Measurements from ENCODE around the gene RPUSD1. TPM values are rescaled to one million over a fixed set of nuclear protein-coding genes. Genes with fewer than 3 reads are reported as not detected.

The RPUSD1 gene
- total RNA-seq, 3 donors from 2014 or later = 19.8 to 20.0 (median 19.8) TPM

DNA sequence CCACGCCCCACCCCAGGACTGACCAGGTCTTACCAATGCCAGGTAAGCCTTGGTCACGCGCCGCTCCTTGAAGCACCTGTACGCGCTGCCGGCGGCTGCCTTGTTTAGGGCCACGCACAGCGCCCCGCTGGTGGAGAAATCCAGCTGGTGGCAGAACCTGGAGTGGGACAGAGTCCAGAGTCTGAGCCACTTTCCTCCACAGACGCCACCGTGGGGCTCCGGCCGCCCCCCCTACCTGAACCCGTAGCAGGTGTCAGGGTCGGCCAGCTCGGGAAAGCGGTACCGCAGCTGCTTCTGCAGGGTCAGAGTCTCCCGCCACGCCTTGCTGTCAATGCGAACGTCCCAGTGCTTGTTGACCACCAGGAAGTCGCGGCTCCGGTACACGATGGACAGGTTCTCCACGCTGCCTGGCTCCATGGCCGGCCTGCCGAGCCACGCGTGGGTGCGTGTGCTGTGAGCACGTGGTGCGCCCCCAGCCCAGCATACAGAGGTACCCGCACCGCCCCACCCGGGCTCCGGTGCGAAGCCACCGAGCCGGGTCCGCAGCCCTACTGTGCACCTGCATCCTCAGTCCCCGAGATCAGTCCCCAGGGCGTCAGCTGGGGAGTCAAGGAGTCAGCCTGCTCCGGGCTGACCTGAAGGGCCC, 737 bp downstream of the RPUSD1 start:
- TF ChIP-seq CTCF (IDR thresholded peaks at IDR 0.05) = no peak
- ATAC-seq = no peak
- Histone ChIP-seq H3K4me1 (ENCODE audit: low read depth) (peaks cover 17% of the 10 kb centered on the region), H3K9me3 (no peaks in the 10 kb centered on the region), H3K4me3 (peak overlapping the region; percentile 88), H3K36me3 (ENCODE audit: low read depth) (no peaks in the 10 kb centered on the region)
- DNase-seq = peak in 1 of 3 donors; percentile 52
- intact Hi-C loops (cut with DNase I, micrococcal nuclease) = no loop called here

DNA sequence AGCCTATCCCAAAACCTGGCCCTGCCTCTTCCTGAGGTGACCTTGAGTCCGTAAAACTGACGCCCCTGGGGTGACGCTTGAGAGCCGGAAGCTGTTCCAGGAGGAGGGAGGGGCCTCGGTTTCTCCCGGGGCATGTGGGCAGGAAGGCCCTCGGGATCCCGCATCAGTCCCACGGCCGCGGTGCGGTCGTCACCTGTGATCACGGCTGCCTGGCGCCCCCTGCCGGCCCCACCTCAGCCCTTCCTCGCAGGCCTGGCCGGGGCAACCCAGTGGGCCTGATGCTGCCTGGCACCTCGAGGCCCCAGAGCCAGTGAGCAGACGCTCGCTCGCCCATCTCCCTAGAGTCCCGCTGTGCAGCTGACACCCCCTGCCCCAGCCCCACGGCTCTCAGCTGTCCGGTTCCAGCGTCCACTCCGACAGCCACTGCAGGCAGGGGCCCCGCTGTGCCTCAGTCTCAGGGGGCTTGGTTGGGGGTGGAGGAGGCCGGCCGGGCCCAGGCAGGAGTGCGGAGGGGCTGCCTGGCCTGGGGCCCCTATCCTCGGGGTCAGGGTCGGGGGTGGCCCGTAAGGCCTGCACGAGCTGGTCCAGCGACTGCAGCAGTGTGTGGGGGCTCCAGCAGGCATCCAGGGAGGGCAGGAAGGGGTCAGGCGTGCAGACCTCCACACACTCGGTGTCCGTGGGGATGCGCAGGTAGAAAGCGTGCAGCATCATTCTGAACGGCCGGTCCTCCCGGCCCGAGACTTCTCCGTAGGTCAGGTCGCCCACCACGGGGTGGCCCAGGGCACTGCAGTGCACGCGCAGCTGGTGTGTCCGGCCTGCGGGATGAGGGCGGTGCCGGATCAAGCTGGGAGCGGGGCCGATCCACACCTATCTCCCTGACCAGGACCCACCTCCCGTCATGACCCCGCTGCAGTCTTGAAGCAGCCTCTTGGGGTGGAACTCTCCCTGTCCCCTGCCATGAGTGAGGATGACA, 2.3 kb downstream of the RPUSD1 start:
- no peaks in the 10 kb centered on the region for H3K9me3 ChIP-seq
- no peak overlapping the region for H3K4me3 ChIP-seq
- peak; percentile 62 for TF ChIP-seq CTCF (IDR thresholded peaks at IDR 0.05)
- ATAC-seq = peak; percentile 41
- H3K4me1 ChIP-seq (ENCODE audit: low read depth) = peaks cover 17% of the 10 kb centered on the region
- DNase-seq = peak; percentile 75 to 86 (median 83)
- intact Hi-C loops (cut with DNase I, micrococcal nuclease) = no loop called here
- no peaks in the 10 kb centered on the region for H3K36me3 ChIP-seq (ENCODE audit: low read depth)

GRCh38 chr16:784431-784830, 3.8 kb downstream of the RPUSD1 start:
- DNase-seq (no peak), ATAC-seq (no peak)
- Histone ChIP-seq H3K36me3 (ENCODE audit: low read depth) (no peaks in the 10 kb centered on the region), H3K9me3 (no peaks in the 10 kb centered on the region), H3K4me3 (no peak overlapping the region), H3K4me1 (ENCODE audit: low read depth) (peaks cover 17% of the 10 kb centered on the region)
- intact Hi-C loops (cut with DNase I, micrococcal nuclease) = no loop called here
- TF ChIP-seq CTCF (IDR thresholded peaks at IDR 0.05) = no peak

GRCh38 chr16:783404-784161, 4.6 kb downstream of the RPUSD1 start:
- peaks cover 10% of the 10 kb centered on the region for H3K4me1 ChIP-seq (ENCODE audit: low read depth)
- ATAC-seq = no peak
- intact Hi-C loops (cut with DNase I, micrococcal nuclease) = no loop called here
- DNase-seq = no peak
- no peaks in the 10 kb centered on the region for H3K9me3 ChIP-seq
- no peak for TF ChIP-seq CTCF (IDR thresholded peaks at IDR 0.05)
- no peaks in the 10 kb centered on the region for H3K36me3 ChIP-seq (ENCODE audit: low read depth)
- H3K4me3 ChIP-seq = no peak overlapping the region

GRCh38 chr16:782766-783403, 5.3 kb downstream of the RPUSD1 start:
- no peak for TF ChIP-seq CTCF (IDR thresholded peaks at IDR 0.05)
- H3K36me3 ChIP-seq (ENCODE audit: low read depth) = no peaks in the 10 kb centered on the region
- H3K4me1 ChIP-seq (ENCODE audit: low read depth) = peaks cover 10% of the 10 kb centered on the region
- H3K4me3 ChIP-seq = no peak overlapping the region
- no peaks in the 10 kb centered on the region for H3K9me3 ChIP-seq
- intact Hi-C loops (cut with DNase I, micrococcal nuclease) = no loop called here
- ATAC-seq = no peak
- no peak for DNase-seq

Measured in mucosa of descending colon (tissue), 3 donors.